G401 (cell line): ENCODE results near the gene ATP9B. TPM values are rescaled to one million over a fixed set of nuclear protein-coding genes. Genes with fewer than 3 reads are reported as not detected.

ENCODE experiments used
- DNase-seq: peaks from one replicate; pipeline ENCODE4 v3.0.0-alpha.2; 2015; ENCODE audit warnings: low spot score
- in situ Hi-C: cut with HindIII; loops from 2 replicates; pipeline ENCODE4 v1.10.0; 2016; ENCODE audit warnings: low sequenced_read_pairs, mixed read lengths
- total RNA-seq: library from RNA; depleted of rRNA; stranded (reverse); fragments of >200 nt; shearing (Covaris generic); gene quantifications from 2 replicates; pipeline ENCODE4 v1.2.3, GENCODE V29; 2014

The ATP9B gene
- total RNA-seq, 1 experiment from 2014 or later, result 16.3 TPM

GRCh38 chr18:79395761-79396404 is 326.7 kb downstream of the ATP9B start, which contains the start of gene NFATC1:
NFATC1 (plus strand) TSS chr18:79395930; CDS start chr18:79396225, 295 bp downstream.
- peak; percentile 22 for DNase-seq
- in situ Hi-C loops, result no loop called here

- in situ Hi-C loops, result no loop called here
- DNase-seq, result no peak
Measured at GRCh38 chr18:79396431-79397246, 327.4 kb downstream of the ATP9B start.

- DNase-seq, result no peak
- in situ Hi-C loops, result no loop called here
Measured at GRCh38 chr18:79397247-79397829, 328.1 kb downstream of the ATP9B start.

- no peak for DNase-seq
- in situ Hi-C loops, result no loop called here
Measured at GRCh38 chr18:79397830-79398761, 328.9 kb downstream of the ATP9B start.

- in situ Hi-C loops, result no loop called here
- DNase-seq, result no peak
Measured at GRCh38 chr18:79399275-79400081, 330.3 kb downstream of the ATP9B start.

GRCh38 chr18:79400091-79400590 is 330.9 kb downstream of the ATP9B start:
- in situ Hi-C loops, result no loop called here
- DNase-seq, result no peak

GRCh38 chr18:79400591-79401381 is 331.6 kb downstream of the ATP9B start:
- no peak for DNase-seq
- in situ Hi-C loops, result no loop called here

GRCh38 chr18:79401494-79402208 is 332.5 kb downstream of the ATP9B start:
- in situ Hi-C loops, result no loop called here
- DNase-seq, result no peak

GRCh38 chr18:79402209-79402576 is 333.0 kb downstream of the ATP9B start:
- no peak for DNase-seq
- in situ Hi-C loops, result no loop called here

GRCh38 chr18:79402977-79403722 is 334.0 kb downstream of the ATP9B start:
- in situ Hi-C loops, result no loop called here

GRCh38 chr18:79403723-79404566 is 334.8 kb downstream of the ATP9B start:
- in situ Hi-C loops, result no loop called here
- DNase-seq, result no peak

More at GRCh38 chr18:79402977-79403722, 334.0 kb downstream of the ATP9B start:
- DNase-seq, result peak; percentile 27

- in situ Hi-C loops, result no loop called here
- DNase-seq, result no peak
Measured at GRCh38 chr18:79404567-79404910, 335.3 kb downstream of the ATP9B start.

- in situ Hi-C loops, result no loop called here
- DNase-seq, result no peak
Measured at GRCh38 chr18:79405019-79405780, 336.0 kb downstream of the ATP9B start.

GRCh38 chr18:79405781-79406575 is 336.8 kb downstream of the ATP9B start:
- in situ Hi-C loops, result no loop called here
- no peak for DNase-seq
